MCF 10A (cell line): Measurements from ENCODE around the gene PACSIN2. TPM values are rescaled to one million over a fixed set of nuclear protein-coding genes. Genes with fewer than 3 reads are reported as not detected.
"Not testable (repeated sequence)": the region's sequence is repeated elsewhere in the genome, so short reads cannot be mapped to it uniquely, and the experiment has no call there.

Experiments used
- BruUV-seq: library from RNA; stranded (reverse); fragments of 400-500 nt; replicated peaks from 2 replicates; lab custom pipeline; 2021; lab: Mats Ljungman, UMichigan
- CTCF ChIA-PET: fragments of 300-600 bp; sonication (Branson Sonifier 250); formaldehyde crosslinking; extraction: SDS; loops from one replicate; lab custom pipeline; 2021; ENCODE audit warnings: antibody characterized with exemption, inconsistent platforms; lab: Yijun Ruan, JAX
- POLR2A ChIA-PET: fragments of 300-600, 350-650 bp; sonication (Branson Sonifier 250); formaldehyde crosslinking; extraction: SDS; loops from one replicate; lab custom pipeline; 2020; ENCODE audit warnings: antibody characterized with exemption, inconsistent platforms; lab: Yijun Ruan, JAX
- DNase-seq: peaks from one replicate; pipeline ENCODE4 v3.0.0-alpha.2; 2018; ENCODE audit not compliant: unreplicated experiment
- H3K27ac Mint-ChIP-seq: one replicate; pipeline ENCODE4 v1.8.0; 2022; ENCODE audit warnings: mild to moderate bottlenecking, low read depth, mixed read lengths; ENCODE audit not compliant: unreplicated experiment
- H3K27me3 Mint-ChIP-seq: one replicate; pipeline ENCODE4 v1.8.0; 2022; ENCODE audit warnings: mixed read lengths; ENCODE audit not compliant: insufficient read depth, unreplicated experiment
- H3K36me3 Mint-ChIP-seq: one replicate; pipeline ENCODE4 v1.8.0; 2022; ENCODE audit warnings: mild to moderate bottlenecking, moderate library complexity, mixed read lengths; ENCODE audit not compliant: insufficient read depth, unreplicated experiment
- H3K4me1 Mint-ChIP-seq: one replicate; pipeline ENCODE4 v1.8.0; 2022; ENCODE audit warnings: mixed read lengths; ENCODE audit not compliant: insufficient read depth, unreplicated experiment
- H3K4me3 Mint-ChIP-seq: one replicate; pipeline ENCODE4 v1.8.0; 2022; ENCODE audit warnings: mild to moderate bottlenecking, moderate library complexity, mixed read lengths; ENCODE audit not compliant: unreplicated experiment
- H3K9me3 Mint-ChIP-seq: one replicate; pipeline ENCODE4 v1.8.0; 2022; ENCODE audit warnings: mixed read lengths; ENCODE audit not compliant: unreplicated experiment
- CTCF ChIP-seq: fragments of 200-600 bp; IDR thresholded peaks from one replicate; pipeline ENCODE4 v1.8.0; 2022; ENCODE audit warnings: antibody characterized with exemption, mild to moderate bottlenecking; ENCODE audit not compliant: unreplicated experiment
- intact Hi-C: fragments of 100-400 bp; cut with micrococcal nuclease; formaldehyde crosslinking; loops from 2 replicates; pipeline ENCODE4 v1.14.1; 2022
- total RNA-seq: library from RNA; stranded (reverse); gene quantifications from 2 replicates; pipeline ENCODE4 v1.2.3, GENCODE V29; 2022

The PACSIN2 gene
- total RNA-seq, 1 experiment from 2014 or later = 67.3 TPM

GRCh38 chr22:42920101-42920820 lies 94.7 kb downstream of the PACSIN2 start:
- no peaks in the 10 kb centered on the region for H3K27me3 Mint-ChIP-seq
- peaks cover 23% of the 10 kb centered on the region for H3K4me1 Mint-ChIP-seq
- intact Hi-C loops = no loop called here
- peak overlapping the region; percentile 79 for H3K27ac Mint-ChIP-seq
- ChIA-PET POLR2A (interaction anchor here (0.7 to 6.1 kb wide), 15 partner anchors 8 to 247 kb away, joined by 3 to 52 read pairs (median 5); partner anchors contain the start of gene ARFGAP3), CTCF (interaction anchor here (0.6 to 3.4 kb wide), 5 partner anchors 9 to 828 kb away, joined by 3 to 26 read pairs (median 4); no protein-coding TSS in a partner anchor)
- TF ChIP-seq CTCF = no peak
- peaks cover 18% of the 10 kb centered on the region for H3K36me3 Mint-ChIP-seq
- H3K4me3 Mint-ChIP-seq = peak overlapping the region; percentile 55
- DNase-seq = peak; percentile 79
- BruUV-seq = no TSS peak
- no peaks in the 10 kb centered on the region for H3K9me3 Mint-ChIP-seq

- H3K4me1 Mint-ChIP-seq = peaks cover 23% of the 10 kb centered on the region
- no peak for TF ChIP-seq CTCF
- H3K4me3 Mint-ChIP-seq = no peak overlapping the region
- peaks cover 18% of the 10 kb centered on the region for H3K36me3 Mint-ChIP-seq
- H3K9me3 Mint-ChIP-seq = no peaks in the 10 kb centered on the region
- no TSS peak for BruUV-seq
- no peaks in the 10 kb centered on the region for H3K27me3 Mint-ChIP-seq
- intact Hi-C loops = no loop called here
- CTCF ChIA-PET = interaction anchor here (0.6 to 3.4 kb wide), 5 partner anchors 11 to 916 kb away, joined by 3 to 26 read pairs (median 3); no protein-coding TSS in a partner anchor
- POLR2A ChIA-PET = interaction anchor here (0.8 to 6.1 kb wide), 15 partner anchors 9 to 270 kb away, joined by 3 to 52 read pairs (median 4); partner anchors contain the start of genes ARFGAP3, CYB5R3 and PACSIN2
- H3K27ac Mint-ChIP-seq = peak overlapping the region; percentile 63
- peak; percentile 57 for DNase-seq
Observed at GRCh38 chr22:42919199-42919598, 95.8 kb downstream of the PACSIN2 start.

- no TSS peak for BruUV-seq
- peak; percentile 84 for DNase-seq
- Mint-ChIP-seq H3K27ac (peak overlapping the region; percentile 63), H3K4me3 (no peak overlapping the region), H3K27me3 (no peaks in the 10 kb centered on the region), H3K4me1 (peaks cover 23% of the 10 kb centered on the region), H3K9me3 (no peaks in the 10 kb centered on the region), H3K36me3 (peaks cover 18% of the 10 kb centered on the region)
- intact Hi-C loops = no loop called here
- ChIA-PET POLR2A (interaction anchor here (0.6 to 6.1 kb wide), 16 partner anchors 10 to 270 kb away, joined by 3 to 52 read pairs (median 4); partner anchors contain the start of genes CYB5R3 and PACSIN2), CTCF (interaction anchor here (0.9 to 3.4 kb wide), 4 partner anchors 11 to 180 kb away, joined by 3 to 26 read pairs (median 3); no protein-coding TSS in a partner anchor)
- TF ChIP-seq CTCF = no peak
Observed at GRCh38 chr22:42918500-42918899, 96.4 kb downstream of the PACSIN2 start.

GRCh38 chr22:42917358-42917757 lies 97.6 kb downstream of the PACSIN2 start:
- not testable (repeated sequence) for DNase-seq

More at GRCh38 chr22:42917358-42917757, 97.6 kb downstream of the PACSIN2 start:
- H3K27me3 Mint-ChIP-seq, BruUV-seq, H3K9me3 Mint-ChIP-seq, H3K4me3 Mint-ChIP-seq, H3K27ac Mint-ChIP-seq, intact Hi-C loops: not testable (repeated sequence)
- peaks cover 17% of the 10 kb centered on the region for H3K4me1 Mint-ChIP-seq
- ChIA-PET CTCF (interaction anchor here (3.4 kb wide), 1 partner anchor 10 kb away, joined by 26 read pairs; no protein-coding TSS in a partner anchor), POLR2A (interaction anchor here (0.6 to 6.1 kb wide), 7 partner anchors 9 to 97 kb away, joined by 3 to 52 read pairs (median 5); no protein-coding TSS in a partner anchor)
- peaks cover 18% of the 10 kb centered on the region for H3K36me3 Mint-ChIP-seq
